Activated CD4-positive, alpha-beta T cell treated with anti-CD3 and anti-CD28 coated beads for 48 hours (primary cell): Measurements from ENCODE around the gene CREB3L2.

ENCODE experiments used
- DNase-seq: peaks from one replicate; pipeline ENCODE4 v3.0.0-alpha.2; 2020

Gene CREB3L2

GRCh38 chr7:137891016-137891655 is 110.8 kb downstream of the CREB3L2 start:
- DNase-seq = no peak

GRCh38 chr7:137890449-137890921 is 111.4 kb downstream of the CREB3L2 start:
- peak; percentile 12 for DNase-seq

- DNase-seq = no peak
These were observed 113.6 kb downstream of the CREB3L2 start for GRCh38 chr7:137888241-137888640.

- no peak for DNase-seq
These were observed 115.1 kb downstream of the CREB3L2 start for GRCh38 chr7:137886746-137887145.

- DNase-seq = no peak
These were observed 115.6 kb downstream of the CREB3L2 start for GRCh38 chr7:137886281-137886680.

GRCh38 chr7:137885678-137886077 is 116.2 kb downstream of the CREB3L2 start:
- no peak for DNase-seq

- no peak for DNase-seq
These were observed 119.1 kb downstream of the CREB3L2 start for GRCh38 chr7:137882806-137883205.

- peak; percentile 56 for DNase-seq
These were observed 119.6 kb downstream of the CREB3L2 start for GRCh38 chr7:137882261-137882668.

- DNase-seq = no peak
These were observed 120.2 kb downstream of the CREB3L2 start for GRCh38 chr7:137881607-137882260.

GRCh38 chr7:137880432-137880831 is 121.5 kb downstream of the CREB3L2 start:
- DNase-seq = no peak

- DNase-seq = peak; percentile 36
These were observed 122.3 kb downstream of the CREB3L2 start for GRCh38 chr7:137879357-137880158.

GRCh38 chr7:137878333-137878961 is 123.4 kb downstream of the CREB3L2 start:
- no peak for DNase-seq

- no peak for DNase-seq
These were observed 124.7 kb downstream of the CREB3L2 start for GRCh38 chr7:137877027-137877675.

GRCh38 chr7:137875746-137876145 is 126.1 kb downstream of the CREB3L2 start:
- DNase-seq = no peak

- DNase-seq = no peak
These were observed 127.7 kb downstream of the CREB3L2 start for GRCh38 chr7:137873979-137874777.

- peak; percentile 52 for DNase-seq
These were observed 128.4 kb downstream of the CREB3L2 start for GRCh38 chr7:137873524-137873923.

- DNase-seq = no peak
These were observed 130.5 kb downstream of the CREB3L2 start for GRCh38 chr7:137871170-137871915.

- no peak for DNase-seq
These were observed 131.2 kb downstream of the CREB3L2 start for GRCh38 chr7:137870684-137871083.

- DNase-seq = no peak
These were observed 131.8 kb downstream of the CREB3L2 start for GRCh38 chr7:137870078-137870477.

- DNase-seq = no peak
These were observed 132.6 kb downstream of the CREB3L2 start for GRCh38 chr7:137869260-137869659.

GRCh38 chr7:137867289-137867688 is 134.6 kb downstream of the CREB3L2 start:
- no peak for DNase-seq
